Measurements from ENCODE around the gene ADAMTS10. TPM values are rescaled to one million over a fixed set of nuclear protein-coding genes. Genes with fewer than 3 reads are reported as not detected.
"Not testable (repeated sequence)": the region's sequence is repeated elsewhere in the genome, so short reads cannot be mapped to it uniquely, and the experiment has no call there.

The ADAMTS10 gene
- total RNA-seq, 1 donor from 2014 or later, result 31.4 TPM

DNA sequence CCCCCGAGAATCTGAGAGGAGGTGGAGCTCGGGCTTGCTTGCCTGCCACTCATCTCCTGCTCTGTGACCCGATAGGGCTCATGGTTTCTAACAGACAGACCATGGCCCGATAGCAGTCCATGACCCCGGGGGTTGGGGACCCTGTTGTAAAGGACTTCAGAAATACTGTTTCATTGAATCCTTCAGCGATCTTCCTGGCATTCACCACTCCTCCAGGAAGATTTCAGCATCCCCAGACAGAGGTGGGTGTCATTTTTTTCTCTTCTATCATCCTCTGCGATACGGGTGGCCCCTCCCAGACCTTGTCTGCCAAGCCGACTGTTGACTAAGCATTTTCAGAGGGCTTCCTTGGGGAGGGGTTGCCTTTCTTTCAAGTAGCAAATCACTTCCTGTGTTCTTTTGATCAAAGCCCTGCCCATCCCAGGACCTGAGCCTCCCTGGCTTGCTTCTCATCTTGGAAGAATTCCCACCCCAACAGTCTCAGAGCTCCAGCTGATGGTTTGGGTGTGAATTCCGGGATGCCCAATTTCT lies 35.0 kb downstream of the ADAMTS10 start:
- Mint-ChIP-seq H3K27me3 (ENCODE audit: low read depth) (peaks cover 35% of the 10 kb centered on the region), H3K4me3 (no peak overlapping the region), H3K36me3 (ENCODE audit: low read depth) (no peaks in the 10 kb centered on the region), H3K4me1 (peaks cover 15% of the 10 kb centered on the region), H3K27ac (ENCODE audit: unreplicated experiment) (no peak overlapping the region), H3K9me3 (no peaks in the 10 kb centered on the region)
- TF ChIP-seq, protein P1, sequence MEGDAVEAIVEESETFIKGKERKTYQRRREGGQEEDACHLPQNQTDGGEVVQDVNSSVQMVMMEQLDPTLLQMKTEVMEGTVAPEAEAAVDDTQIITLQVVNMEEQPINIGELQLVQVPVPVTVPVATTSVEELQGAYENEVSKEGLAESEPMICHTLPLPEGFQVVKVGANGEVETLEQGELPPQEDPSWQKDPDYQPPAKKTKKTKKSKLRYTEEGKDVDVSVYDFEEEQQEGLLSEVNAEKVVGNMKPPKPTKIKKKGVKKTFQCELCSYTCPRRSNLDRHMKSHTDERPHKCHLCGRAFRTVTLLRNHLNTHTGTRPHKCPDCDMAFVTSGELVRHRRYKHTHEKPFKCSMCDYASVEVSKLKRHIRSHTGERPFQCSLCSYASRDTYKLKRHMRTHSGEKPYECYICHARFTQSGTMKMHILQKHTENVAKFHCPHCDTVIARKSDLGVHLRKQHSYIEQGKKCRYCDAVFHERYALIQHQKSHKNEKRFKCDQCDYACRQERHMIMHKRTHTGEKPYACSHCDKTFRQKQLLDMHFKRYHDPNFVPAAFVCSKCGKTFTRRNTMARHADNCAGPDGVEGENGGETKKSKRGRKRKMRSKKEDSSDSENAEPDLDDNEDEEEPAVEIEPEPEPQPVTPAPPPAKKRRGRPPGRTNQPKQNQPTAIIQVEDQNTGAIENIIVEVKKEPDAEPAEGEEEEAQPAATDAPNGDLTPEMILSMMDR (conservative IDR thresholded peaks at IDR 0.05), result no peak
- no peak for DNase-seq (ENCODE audit: low read depth, low spot score)

DNA sequence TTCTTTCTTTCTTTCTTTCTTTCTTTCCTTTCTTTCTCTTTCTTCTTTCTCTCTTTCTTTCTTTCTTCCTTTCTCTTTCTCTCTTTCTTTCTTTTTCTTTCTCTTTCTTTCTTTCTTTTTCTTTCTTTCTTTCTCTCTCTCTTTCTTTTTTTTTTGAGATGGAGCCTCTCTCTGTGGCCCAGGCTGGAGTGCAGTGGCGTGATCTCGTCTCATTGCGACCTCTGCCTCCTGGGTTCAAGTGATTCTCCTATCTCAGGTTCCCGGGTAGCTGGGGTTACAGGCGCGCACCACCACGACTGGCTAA lies 35.9 kb downstream of the ADAMTS10 start:
- not testable (repeated sequence) for DNase-seq (ENCODE audit: low read depth, low spot score); H3K4me3 Mint-ChIP-seq; H3K27ac Mint-ChIP-seq (ENCODE audit: unreplicated experiment); H3K36me3 Mint-ChIP-seq (ENCODE audit: low read depth); H3K9me3 Mint-ChIP-seq
- Mint-ChIP-seq H3K27me3 (ENCODE audit: low read depth) (peaks cover 35% of the 10 kb centered on the region), H3K4me1 (peaks cover 15% of the 10 kb centered on the region)

DNA sequence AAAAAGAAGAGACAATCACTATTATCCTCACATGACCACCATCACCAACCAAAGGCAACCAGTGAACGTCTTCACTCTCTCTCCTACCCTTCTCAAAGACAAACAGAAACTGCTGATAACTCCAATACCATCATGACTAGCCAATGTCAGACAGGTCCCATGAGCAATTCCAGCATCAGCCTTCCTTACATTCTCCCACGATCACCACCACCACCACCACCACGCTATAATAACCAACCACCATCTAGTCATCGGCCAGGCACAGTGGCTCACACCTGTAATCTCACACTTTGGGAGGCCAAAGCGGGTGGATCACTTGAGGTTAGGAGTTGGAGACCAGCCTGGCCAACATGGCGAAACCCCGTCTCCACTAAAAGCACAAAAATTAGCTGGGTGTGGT lies 37.2 kb downstream of the ADAMTS10 start:
- Mint-ChIP-seq H3K27ac (ENCODE audit: unreplicated experiment) (no peak overlapping the region), H3K4me3 (no peak overlapping the region), H3K36me3 (ENCODE audit: low read depth) (no peaks in the 10 kb centered on the region), H3K9me3 (no peaks in the 10 kb centered on the region), H3K27me3 (ENCODE audit: low read depth) (peaks cover 23% of the 10 kb centered on the region), H3K4me1 (peaks cover 11% of the 10 kb centered on the region)
- TF ChIP-seq, protein P1 (conservative IDR thresholded peaks at IDR 0.05), result no peak
- no peak for DNase-seq (ENCODE audit: low read depth, low spot score)

DNA sequence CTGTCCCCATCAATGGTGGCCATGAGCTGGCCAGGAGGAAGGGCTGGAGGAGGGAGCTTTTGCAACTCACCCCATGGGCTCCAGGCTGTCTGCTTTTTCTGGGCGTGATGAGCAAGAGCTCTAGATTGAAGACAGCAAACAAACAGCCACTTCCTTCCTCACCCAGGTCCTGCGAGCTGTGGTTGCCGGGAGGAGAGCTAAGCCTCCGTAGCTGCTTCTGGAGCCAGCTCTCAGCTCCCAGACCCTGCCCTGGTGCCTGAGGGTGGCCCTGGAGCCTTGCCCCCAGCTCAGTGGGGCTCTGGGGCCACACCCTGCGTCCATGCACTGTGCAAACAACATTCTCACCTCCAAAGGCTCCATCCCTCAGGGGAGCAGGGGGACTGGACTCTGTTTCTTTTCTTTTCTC lies 39.5 kb downstream of the ADAMTS10 start:
- DNase-seq (ENCODE audit: low read depth, low spot score), result no peak
- H3K4me1 Mint-ChIP-seq, result peaks cover 5% of the 10 kb centered on the region
- H3K36me3 Mint-ChIP-seq (ENCODE audit: low read depth), result no peaks in the 10 kb centered on the region
- H3K27ac Mint-ChIP-seq (ENCODE audit: unreplicated experiment), result no peak overlapping the region
- no peak overlapping the region for H3K4me3 Mint-ChIP-seq
- H3K27me3 Mint-ChIP-seq (ENCODE audit: low read depth), result peaks cover 11% of the 10 kb centered on the region
- no peaks in the 10 kb centered on the region for H3K9me3 Mint-ChIP-seq
- TF ChIP-seq, protein P1 (conservative IDR thresholded peaks at IDR 0.05), result no peak

DNA sequence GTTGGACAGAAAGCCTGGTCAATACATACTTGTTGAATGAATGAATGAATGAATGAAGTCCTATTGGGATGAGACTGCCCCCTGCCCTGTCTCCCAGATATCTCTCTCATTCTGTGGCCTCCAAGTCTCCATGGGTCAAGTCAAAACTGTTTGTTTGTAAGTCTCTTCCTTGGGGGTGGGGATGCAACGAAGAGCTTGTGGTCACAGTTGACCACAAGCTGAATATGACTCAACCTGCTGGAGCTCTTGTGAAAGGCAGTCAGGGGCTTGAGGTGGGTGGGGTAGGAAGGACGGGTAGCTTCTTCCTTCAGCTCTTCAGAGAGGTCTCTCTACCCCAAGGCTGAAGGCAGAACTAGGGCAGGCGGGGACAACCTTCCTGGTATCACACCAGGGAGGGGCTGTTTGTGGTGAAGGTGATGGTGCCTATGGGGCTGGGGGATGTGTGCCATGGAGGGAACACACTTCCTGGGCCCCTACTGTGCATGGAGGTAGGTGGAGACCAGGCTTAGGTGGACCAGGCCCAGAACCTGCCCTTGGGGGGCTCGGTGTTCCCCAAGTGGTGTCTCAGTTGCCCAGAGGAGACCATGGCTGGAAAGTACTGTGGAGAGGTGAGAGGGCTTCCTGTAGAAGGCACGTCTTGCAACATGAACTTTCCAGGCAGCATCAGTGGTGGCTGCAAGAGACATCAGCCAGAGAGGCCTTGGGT lies 41.3 kb downstream of the ADAMTS10 start:
- Mint-ChIP-seq H3K27ac (ENCODE audit: unreplicated experiment) (no peak overlapping the region), H3K4me1 (no peaks in the 10 kb centered on the region), H3K4me3 (no peak overlapping the region), H3K36me3 (ENCODE audit: low read depth) (no peaks in the 10 kb centered on the region), H3K9me3 (no peaks in the 10 kb centered on the region), H3K27me3 (ENCODE audit: low read depth) (peaks cover 6% of the 10 kb centered on the region)
- no peak for DNase-seq (ENCODE audit: low read depth, low spot score)
- TF ChIP-seq, protein P1 (conservative IDR thresholded peaks at IDR 0.05), result no peak

DNA sequence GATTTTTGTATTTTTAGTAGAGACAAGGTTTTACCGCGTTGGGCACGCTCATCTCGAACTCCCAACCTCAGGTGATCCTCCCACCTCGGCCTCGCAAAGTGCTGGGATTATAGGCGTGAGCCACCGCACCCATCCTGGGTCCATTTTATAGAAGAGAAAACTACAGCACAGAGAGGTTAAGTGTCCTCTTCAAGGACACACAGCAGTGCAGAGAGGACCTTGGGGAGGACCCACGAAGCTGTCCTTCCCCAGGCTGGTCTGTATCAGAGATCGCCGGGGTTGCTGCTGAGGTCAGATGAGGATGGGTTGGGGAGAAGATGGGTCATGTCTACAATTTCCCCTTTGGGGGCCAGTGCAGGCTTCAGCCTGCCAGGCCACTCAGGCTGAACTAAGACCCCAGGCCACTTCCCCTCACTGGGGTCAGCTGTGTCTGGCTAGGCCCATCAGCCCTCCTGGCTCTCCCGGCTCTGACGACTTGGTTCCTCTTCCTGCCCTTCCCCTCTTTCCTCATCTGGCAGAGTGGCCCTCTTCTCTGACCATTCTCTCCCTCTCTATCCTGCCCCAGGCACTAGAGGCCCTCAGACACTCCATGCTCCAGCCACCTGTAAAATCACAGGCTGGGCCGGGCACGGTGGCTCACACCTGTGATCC lies 42.9 kb downstream of the ADAMTS10 start:
- H3K27ac Mint-ChIP-seq (ENCODE audit: unreplicated experiment), result no peak overlapping the region
- no peaks in the 10 kb centered on the region for H3K27me3 Mint-ChIP-seq (ENCODE audit: low read depth)
- no peaks in the 10 kb centered on the region for H3K9me3 Mint-ChIP-seq
- H3K4me3 Mint-ChIP-seq, result no peak overlapping the region
- DNase-seq (ENCODE audit: low read depth, low spot score), result no peak
- H3K4me1 Mint-ChIP-seq, result no peaks in the 10 kb centered on the region
- H3K36me3 Mint-ChIP-seq (ENCODE audit: low read depth), result no peaks in the 10 kb centered on the region
- TF ChIP-seq, protein P1 (conservative IDR thresholded peaks at IDR 0.05), result no peak

Data from neural crest cell (in vitro differentiated cells).